ENCODE data around the gene MYBPHL.

MYBPHL gene

GRCh38 chr1:109350655-109351054 lies 43.8 kb upstream of the MYBPHL start:
- TF ChIP-seq REST (IDR thresholded peaks at IDR 0.05; ENCODE audit: insufficient read depth in 1 of 2, low read depth in 2 of 2, low read length in 2 of 2) (no peak), TAF1 (IDR thresholded peaks at IDR 0.05; ENCODE audit: borderline replicate concordance, insufficient read depth, low read length) (no peak), FOXP2 (optimal IDR thresholded peaks at IDR 0.05; ENCODE audit: borderline replicate concordance, extremely low read depth, extremely low read length, insufficient read depth) (no peak), POLR2AphosphoS5 (IDR thresholded peaks at IDR 0.05; ENCODE audit: low read depth, low read length) (no peak), SIN3A (IDR thresholded peaks at IDR 0.05; ENCODE audit: borderline replicate concordance, insufficient read depth, low read length) (no peak)

GRCh38 chr1:109350182-109350581 lies 43.4 kb upstream of the MYBPHL start:
- TF ChIP-seq REST (IDR thresholded peaks at IDR 0.05; ENCODE audit: insufficient read depth in 1 of 2, low read depth in 2 of 2, low read length in 2 of 2), result no peak
- TF ChIP-seq SIN3A (IDR thresholded peaks at IDR 0.05; ENCODE audit: borderline replicate concordance, insufficient read depth, low read length), result no peak

- TF ChIP-seq FOXP2 (optimal IDR thresholded peaks at IDR 0.05; ENCODE audit: borderline replicate concordance, extremely low read depth, extremely low read length, insufficient read depth), result no peak
- TF ChIP-seq REST (IDR thresholded peaks at IDR 0.05; ENCODE audit: insufficient read depth in 1 of 2, low read depth in 2 of 2, low read length in 2 of 2), result no peak
- TF ChIP-seq POLR2AphosphoS5 (IDR thresholded peaks at IDR 0.05; ENCODE audit: low read depth, low read length), result no peak
- no peak for TF ChIP-seq SIN3A (IDR thresholded peaks at IDR 0.05; ENCODE audit: borderline replicate concordance, insufficient read depth, low read length)
- no peak for TF ChIP-seq TAF1 (IDR thresholded peaks at IDR 0.05; ENCODE audit: borderline replicate concordance, insufficient read depth, low read length)
These were observed 40.7 kb upstream of the MYBPHL start for GRCh38 chr1:109347511-109347910.

- no peak for TF ChIP-seq TAF1 (IDR thresholded peaks at IDR 0.05; ENCODE audit: borderline replicate concordance, insufficient read depth, low read length)
- no peak for TF ChIP-seq POLR2AphosphoS5 (IDR thresholded peaks at IDR 0.05; ENCODE audit: low read depth, low read length)
- TF ChIP-seq REST (IDR thresholded peaks at IDR 0.05; ENCODE audit: insufficient read depth in 1 of 2, low read depth in 2 of 2, low read length in 2 of 2), result no peak
- no peak for TF ChIP-seq SIN3A (IDR thresholded peaks at IDR 0.05; ENCODE audit: borderline replicate concordance, insufficient read depth, low read length)
- TF ChIP-seq FOXP2 (optimal IDR thresholded peaks at IDR 0.05; ENCODE audit: borderline replicate concordance, extremely low read depth, extremely low read length, insufficient read depth), result no peak
These were observed 35.4 kb upstream of the MYBPHL start for GRCh38 chr1:109341944-109342930.
